ENCODE measurements around the gene KCNK4. TPM values are rescaled to one million over a fixed set of nuclear protein-coding genes. Genes with fewer than 3 reads are reported as not detected.

KCNK4 gene
- total RNA-seq, 1 experiment from 2014 or later, result not detected

GRCh38 chr11:64289002-64289564, 2.0 kb upstream of the KCNK4 start:
- no peak for DNase-seq (ENCODE audit: low spot score)

GRCh38 chr11:64290352-64291261, 495 bp upstream of the KCNK4 start:
- no peak for DNase-seq (ENCODE audit: low spot score)

GRCh38 chr11:64291752-64292459, 804 bp downstream of the KCNK4 start:
- DNase-seq (ENCODE audit: low spot score), result no peak

- no peak for DNase-seq (ENCODE audit: low spot score)
Measured at GRCh38 chr11:64292460-64293254, 1.6 kb downstream of the KCNK4 start.

- DNase-seq (ENCODE audit: low spot score), result no peak
Measured at GRCh38 chr11:64294774-64295173, 3.7 kb downstream of the KCNK4 start.

GRCh38 chr11:64295760-64296159, 4.7 kb downstream of the KCNK4 start:
- no peak for DNase-seq (ENCODE audit: low spot score)

GRCh38 chr11:64296236-64296635, 5.1 kb downstream of the KCNK4 start:
- no peak for DNase-seq (ENCODE audit: low spot score)

GRCh38 chr11:64296830-64297698, 6.0 kb downstream of the KCNK4 start:
- DNase-seq (ENCODE audit: low spot score), result no peak

GRCh38 chr11:64297699-64298358, 6.7 kb downstream of the KCNK4 start:
- no peak for DNase-seq (ENCODE audit: low spot score)

GRCh38 chr11:64298966-64299846, 8.1 kb downstream of the KCNK4 start:
- no peak for DNase-seq (ENCODE audit: low spot score)

- DNase-seq (ENCODE audit: low spot score), result no peak
Measured at GRCh38 chr11:64299847-64300648, 8.9 kb downstream of the KCNK4 start, which contains the start of gene CATSPERZ. Gene CATSPERZ (plus strand): TSS chr11:64300358. CDS start chr11:64300411, 53 bp downstream.

- DNase-seq (ENCODE audit: low spot score), result no peak
Measured at GRCh38 chr11:64303109-64304031, 12.3 kb downstream of the KCNK4 start.

GRCh38 chr11:64304032-64304315, 12.9 kb downstream of the KCNK4 start:
- DNase-seq (ENCODE audit: low spot score), result no peak

GRCh38 chr11:64304316-64305072, 13.4 kb downstream of the KCNK4 start:
- DNase-seq (ENCODE audit: low spot score), result peak; percentile 85

GRCh38 chr11:64305075-64305690, 14.1 kb downstream of the KCNK4 start, which contains the start of gene ESRRA:
Gene ESRRA (plus strand): TSS chr11:64305524. CDS start chr11:64307180, 1,656 bp downstream.
- DNase-seq (ENCODE audit: low spot score), result peak; percentile 97
